ENCODE data around the gene LIMA1.
"Not testable (repeated sequence)": the region's sequence is repeated elsewhere in the genome, so short reads cannot be mapped to it uniquely, and the experiment has no call there.

Gene LIMA1

GRCh38 chr12:50248411-50248810 is 34.9 kb downstream of the LIMA1 start:
- no peak for DNase-seq (ENCODE audit: low read depth in 3 of 3)

- DNase-seq (ENCODE audit: low read depth in 3 of 3), result not testable (repeated sequence)
Measured at GRCh38 chr12:50247665-50248064, 35.7 kb downstream of the LIMA1 start.

GRCh38 chr12:50246873-50247612 is 36.3 kb downstream of the LIMA1 start:
- DNase-seq (ENCODE audit: low read depth in 3 of 3), result peak in 1 of 3 experiments; percentile 57

GRCh38 chr12:50246197-50246865 is 37.0 kb downstream of the LIMA1 start:
- no peak for DNase-seq (ENCODE audit: low read depth in 3 of 3)

GRCh38 chr12:50243507-50243906 is 39.8 kb downstream of the LIMA1 start:
- no peak for DNase-seq (ENCODE audit: low read depth in 3 of 3)

GRCh38 chr12:50242751-50243191 is 40.5 kb downstream of the LIMA1 start:
- no peak for DNase-seq (ENCODE audit: low read depth in 3 of 3)

GRCh38 chr12:50241178-50241577 is 42.1 kb downstream of the LIMA1 start:
- DNase-seq (ENCODE audit: low read depth in 3 of 3), result no peak

- no peak for DNase-seq (ENCODE audit: low read depth in 3 of 3)
Measured at GRCh38 chr12:50240792-50241114, 42.6 kb downstream of the LIMA1 start.

- DNase-seq (ENCODE audit: low read depth in 3 of 3), result no peak
Measured at GRCh38 chr12:50240096-50240791, 43.1 kb downstream of the LIMA1 start.

GRCh38 chr12:50239355-50239891 is 43.9 kb downstream of the LIMA1 start:
- no peak for DNase-seq (ENCODE audit: low read depth in 3 of 3)

GRCh38 chr12:50234347-50234746 is 49.0 kb downstream of the LIMA1 start:
- peak in 1 of 3 experiments; percentile 25 for DNase-seq (ENCODE audit: low read depth in 3 of 3)

GRCh38 chr12:50232771-50233209 is 50.5 kb downstream of the LIMA1 start:
- no peak for DNase-seq (ENCODE audit: low read depth in 3 of 3)

GRCh38 chr12:50232206-50232605 is 51.1 kb downstream of the LIMA1 start:
- no peak for DNase-seq (ENCODE audit: low read depth in 3 of 3)

GRCh38 chr12:50231346-50231745 is 52.0 kb downstream of the LIMA1 start:
- no peak for DNase-seq (ENCODE audit: low read depth in 3 of 3)

GRCh38 chr12:50230217-50230616 is 53.1 kb downstream of the LIMA1 start:
- no peak for DNase-seq (ENCODE audit: low read depth in 3 of 3)

- DNase-seq (ENCODE audit: low read depth in 3 of 3), result peak in 1 of 3 experiments; percentile 30
Measured at GRCh38 chr12:50224026-50224692, 59.2 kb downstream of the LIMA1 start.

GRCh38 chr12:50222275-50222783 is 61.0 kb downstream of the LIMA1 start:
- DNase-seq (ENCODE audit: low read depth in 3 of 3), result no peak

- no peak for DNase-seq (ENCODE audit: low read depth in 3 of 3)
Measured at GRCh38 chr12:50221228-50222008, 61.9 kb downstream of the LIMA1 start.

- DNase-seq (ENCODE audit: low read depth in 3 of 3), result peak in 1 of 3 experiments; percentile 30
Measured at GRCh38 chr12:50220363-50220995, 62.8 kb downstream of the LIMA1 start.

GRCh38 chr12:50219544-50219943 is 63.8 kb downstream of the LIMA1 start:
- no peak for DNase-seq (ENCODE audit: low read depth in 3 of 3)

Data from stimulated activated CD4-positive, alpha-beta T cell treated with anti-CD3 and anti-CD28 coated beads, TNF-alpha, amount 100 ng/mL, for 24 hours (primary cell).